HepG2 (cell line): ENCODE measurements around the gene MTHFSD. TPM values are rescaled to one million over a fixed set of nuclear protein-coding genes. Genes with fewer than 3 reads are reported as not detected.

Source experiments
- BHLHE40 ChIP-seq: IDR thresholded peaks from 2 replicates; pipeline ENCODE4 v1.6.1; 2011; ENCODE audit warnings: low read length, improper control_type of control experiment
- CBX5 ChIP-seq: sonication (generic); formaldehyde crosslinking; IDR thresholded peaks from 2 replicates; pipeline ENCODE4 v1.4.0; 2020; ENCODE audit warnings: missing genetic modification reagents, borderline replicate concordance
- HES4 ChIP-seq: sonication (generic); formaldehyde crosslinking; IDR thresholded peaks from 2 replicates; pipeline ENCODE4 v1.9.0; 2021; ENCODE audit warnings: mild to moderate bottlenecking, missing genetic modification reagents, borderline replicate concordance
- HOXA5 ChIP-seq: sonication (generic); formaldehyde crosslinking; IDR thresholded peaks from 2 replicates; pipeline ENCODE4 v1.4.0; 2020; ENCODE audit warnings: missing genetic modification reagents
- IRF2 ChIP-seq: IDR thresholded peaks from 2 replicates; pipeline ENCODE4 v1.6.1; 2018; ENCODE audit warnings: missing genetic modification reagents, missing compliant biosample characterization
- KDM4B ChIP-seq: sonication (generic); formaldehyde crosslinking; IDR thresholded peaks from 2 replicates; pipeline ENCODE4 v1.4.0; 2020; ENCODE audit warnings: missing genetic modification reagents
- NFKB2 ChIP-seq: sonication (generic); formaldehyde crosslinking; IDR thresholded peaks from 2 replicates; pipeline ENCODE4 v1.4.0; 2020; ENCODE audit warnings: missing genetic modification reagents, borderline replicate concordance
- PTBP1 ChIP-seq: fragments of 200-400 bp; formaldehyde crosslinking; IDR thresholded peaks from 2 replicates; pipeline ENCODE4 v1.6.1; 2018; ENCODE audit warnings: low read length, low read depth; ENCODE audit not compliant: poor library complexity, severe bottlenecking
- TEAD2 ChIP-seq: sonication (generic); formaldehyde crosslinking; IDR thresholded peaks from 2 replicates; pipeline ENCODE4 v1.9.0; 2021; ENCODE audit warnings: missing genetic modification reagents
- ZNF124 ChIP-seq: sonication (generic); formaldehyde crosslinking; IDR thresholded peaks from 2 replicates; pipeline ENCODE4 v1.4.0; 2020; ENCODE audit warnings: missing genetic modification reagents
- ZNF230 ChIP-seq: sonication (generic); formaldehyde crosslinking; IDR thresholded peaks from 2 replicates; pipeline ENCODE4 v1.4.0; 2020; ENCODE audit warnings: mild to moderate bottlenecking, missing genetic modification reagents
- ZNF24 ChIP-seq: fragments of 450-650 bp; IDR thresholded peaks from 2 replicates; pipeline ENCODE4 v1.6.1; 2017; ENCODE audit warnings: antibody characterized with exemption, mild to moderate bottlenecking
- ZNF331 ChIP-seq: sonication (generic); formaldehyde crosslinking; IDR thresholded peaks from 2 replicates; pipeline ENCODE4 v1.4.0; 2020; ENCODE audit warnings: missing genetic modification reagents
- ZNF788 ChIP-seq: sonication (generic); formaldehyde crosslinking; IDR thresholded peaks from 2 replicates; pipeline ENCODE4 v1.5.0; 2020; ENCODE audit warnings: mild to moderate bottlenecking, missing genetic modification reagents, borderline replicate concordance
- ZNF883 ChIP-seq: sonication (generic); formaldehyde crosslinking; IDR thresholded peaks from 2 replicates; pipeline ENCODE4 v1.5.1; 2020; ENCODE audit warnings: mild to moderate bottlenecking, missing genetic modification reagents; ENCODE audit errors: not compliant biosample characterization
- polyA plus RNA-seq, 8 experiments: library from polyadenylated mRNA; depleted of rRNA in 3 of 8; stranded (reverse) in 7 of 8; unstranded in 1 of 8; fragments of >200 nt; fragmentation: Illumina TruSeq in 4 of 8; extraction: Trizol in 4 of 8; gene quantifications; 2 replicates each; pipeline versions ENCODE4 v1.2.1 to v1.2.3, GENCODE V29; 2011 to 2016; ENCODE audit warnings: low read depth in 4 of 8, missing spikeins in 1 of 8, mixed read lengths in 1 of 8; ENCODE audit not compliant: insufficient read depth in 1 of 8
- total RNA-seq, 5 experiments: library from RNA; depleted of rRNA; stranded (reverse); fragments of >200 nt; fragmentation: Illumina TruSeq; extraction: Trizol; gene quantifications; 2 replicates each; pipeline ENCODE4 v1.2.3, GENCODE V29; 2016; ENCODE audit warnings: low read depth in 1 of 5
- TF ChIP-seq, protein P1 (sequence below): sonication (generic); formaldehyde crosslinking; IDR thresholded peaks from 2 replicates; pipeline ENCODE4 v1.4.0; 2020; ENCODE audit warnings: missing genetic modification reagents
- TF ChIP-seq, protein P2 (sequence below): sonication (generic); formaldehyde crosslinking; IDR thresholded peaks from 2 replicates; pipeline ENCODE4 v1.4.0; 2020; ENCODE audit warnings: missing genetic modification reagents
- TF ChIP-seq, protein P3 (sequence below): sonication (generic); formaldehyde crosslinking; IDR thresholded peaks from 2 replicates; pipeline ENCODE4 v1.5.0; 2020; ENCODE audit warnings: missing genetic modification reagents
- TF ChIP-seq, protein P4 (sequence below): sonication (generic); formaldehyde crosslinking; IDR thresholded peaks from 2 replicates; pipeline ENCODE4 v1.5.1; 2020; ENCODE audit warnings: mild to moderate bottlenecking, missing genetic modification reagents, moderate library complexity

The MTHFSD gene
- total and polyA plus RNA-seq, 2 of the 13 experiments (the other 11 are each of a cell fraction or from before 2014, with no cell fraction given): 14.2 to 16.3 TPM

DNA sequence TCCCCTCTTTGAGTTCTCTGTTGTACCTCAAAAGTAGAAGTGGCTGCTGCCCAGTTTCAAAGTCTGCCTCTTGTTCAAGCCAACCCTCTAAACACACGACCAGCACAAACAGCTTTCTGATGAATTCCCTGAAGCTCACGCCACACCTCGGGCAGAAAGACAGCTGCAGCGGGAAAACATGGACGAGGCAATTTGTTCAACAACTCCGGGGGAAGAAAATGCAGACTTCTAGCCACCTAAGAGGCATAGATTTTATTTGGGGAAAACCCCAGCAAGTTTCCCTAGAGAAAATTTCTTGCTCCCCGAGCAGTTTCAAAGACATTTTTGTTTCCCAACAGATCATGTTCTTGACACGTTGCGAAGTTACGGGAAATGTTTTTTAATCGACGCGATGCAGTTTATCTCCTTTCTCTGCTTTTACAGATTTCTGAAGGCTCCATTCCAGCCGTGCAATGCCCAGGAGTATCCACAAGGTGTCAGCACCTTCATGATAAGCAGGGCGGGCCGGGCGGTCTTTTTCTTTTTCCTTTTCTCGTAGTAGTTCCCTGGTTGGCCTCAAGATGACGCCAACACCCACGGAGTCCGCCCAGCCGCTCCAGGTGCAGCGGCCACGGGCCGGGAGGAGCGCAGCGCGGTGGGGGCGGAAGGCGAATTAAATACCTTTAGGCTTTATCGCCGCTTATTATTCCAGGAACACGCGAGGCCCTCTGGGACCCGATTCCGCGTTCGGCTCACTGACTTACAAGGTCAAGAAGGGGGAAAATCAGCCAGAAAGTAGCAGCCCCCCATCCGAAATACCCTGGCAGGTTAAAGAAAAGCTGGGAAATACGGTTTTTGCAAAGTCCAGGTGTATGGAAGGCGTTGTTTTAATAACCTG, 8.7 kb upstream of the MTHFSD start (continued):
- TF ChIP-seq ZNF230 (0 out of 2 replicates have a peak, but pooled peaks have one; percentile 42), KDM4B (no peak), ZNF883 (CRISPR knock-in tag) (peak; percentile 66), HOXA5 (CRISPR knock-in tag) (0 out of 2 replicates have a peak, but pooled peaks have one; percentile 38), TEAD2 (no peak), CBX5 (CRISPR knock-in tag) (peak; percentile 75), BHLHE40 (peak; percentile 54; the same call in 1 of the 2 replicates), ZNF24 (0 out of 2 replicates have a peak, but pooled peaks have one; percentile 34), HES4 (CRISPR knock-in tag) (no peak), ZNF124 (CRISPR knock-in tag) (peak; percentile 83; the same call in 1 of the 2 replicates), ZNF331 (peak; percentile 35; the same call in 1 of the 2 replicates), PTBP1 (peak; percentile 71), ZNF788 (peak; percentile 35; the same call in 1 of the 2 replicates), NFKB2 (CRISPR knock-in tag) (peak; percentile 35; the same call in 1 of the 2 replicates), IRF2 (CRISPR knock-in tag) (0 out of 2 replicates have a peak, but pooled peaks have one; percentile 51)
- TF ChIP-seq, protein P1, sequence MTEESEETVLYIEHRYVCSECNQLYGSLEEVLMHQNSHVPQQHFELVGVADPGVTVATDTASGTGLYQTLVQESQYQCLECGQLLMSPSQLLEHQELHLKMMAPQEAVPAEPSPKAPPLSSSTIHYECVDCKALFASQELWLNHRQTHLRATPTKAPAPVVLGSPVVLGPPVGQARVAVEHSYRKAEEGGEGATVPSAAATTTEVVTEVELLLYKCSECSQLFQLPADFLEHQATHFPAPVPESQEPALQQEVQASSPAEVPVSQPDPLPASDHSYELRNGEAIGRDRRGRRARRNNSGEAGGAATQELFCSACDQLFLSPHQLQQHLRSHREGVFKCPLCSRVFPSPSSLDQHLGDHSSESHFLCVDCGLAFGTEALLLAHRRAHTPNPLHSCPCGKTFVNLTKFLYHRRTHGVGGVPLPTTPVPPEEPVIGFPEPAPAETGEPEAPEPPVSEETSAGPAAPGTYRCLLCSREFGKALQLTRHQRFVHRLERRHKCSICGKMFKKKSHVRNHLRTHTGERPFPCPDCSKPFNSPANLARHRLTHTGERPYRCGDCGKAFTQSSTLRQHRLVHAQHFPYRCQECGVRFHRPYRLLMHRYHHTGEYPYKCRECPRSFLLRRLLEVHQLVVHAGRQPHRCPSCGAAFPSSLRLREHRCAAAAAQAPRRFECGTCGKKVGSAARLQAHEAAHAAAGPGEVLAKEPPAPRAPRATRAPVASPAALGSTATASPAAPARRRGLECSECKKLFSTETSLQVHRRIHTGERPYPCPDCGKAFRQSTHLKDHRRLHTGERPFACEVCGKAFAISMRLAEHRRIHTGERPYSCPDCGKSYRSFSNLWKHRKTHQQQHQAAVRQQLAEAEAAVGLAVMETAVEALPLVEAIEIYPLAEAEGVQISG (CRISPR knock-in tag): peak; percentile 25; the same call in 1 of the 2 replicates
- TF ChIP-seq, protein P2, sequence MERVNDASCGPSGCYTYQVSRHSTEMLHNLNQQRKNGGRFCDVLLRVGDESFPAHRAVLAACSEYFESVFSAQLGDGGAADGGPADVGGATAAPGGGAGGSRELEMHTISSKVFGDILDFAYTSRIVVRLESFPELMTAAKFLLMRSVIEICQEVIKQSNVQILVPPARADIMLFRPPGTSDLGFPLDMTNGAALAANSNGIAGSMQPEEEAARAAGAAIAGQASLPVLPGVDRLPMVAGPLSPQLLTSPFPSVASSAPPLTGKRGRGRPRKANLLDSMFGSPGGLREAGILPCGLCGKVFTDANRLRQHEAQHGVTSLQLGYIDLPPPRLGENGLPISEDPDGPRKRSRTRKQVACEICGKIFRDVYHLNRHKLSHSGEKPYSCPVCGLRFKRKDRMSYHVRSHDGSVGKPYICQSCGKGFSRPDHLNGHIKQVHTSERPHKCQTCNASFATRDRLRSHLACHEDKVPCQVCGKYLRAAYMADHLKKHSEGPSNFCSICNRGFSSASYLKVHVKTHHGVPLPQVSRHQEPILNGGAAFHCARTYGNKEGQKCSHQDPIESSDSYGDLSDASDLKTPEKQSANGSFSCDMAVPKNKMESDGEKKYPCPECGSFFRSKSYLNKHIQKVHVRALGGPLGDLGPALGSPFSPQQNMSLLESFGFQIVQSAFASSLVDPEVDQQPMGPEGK (CRISPR knock-in tag): peak; percentile 48
- TF ChIP-seq, protein P3, sequence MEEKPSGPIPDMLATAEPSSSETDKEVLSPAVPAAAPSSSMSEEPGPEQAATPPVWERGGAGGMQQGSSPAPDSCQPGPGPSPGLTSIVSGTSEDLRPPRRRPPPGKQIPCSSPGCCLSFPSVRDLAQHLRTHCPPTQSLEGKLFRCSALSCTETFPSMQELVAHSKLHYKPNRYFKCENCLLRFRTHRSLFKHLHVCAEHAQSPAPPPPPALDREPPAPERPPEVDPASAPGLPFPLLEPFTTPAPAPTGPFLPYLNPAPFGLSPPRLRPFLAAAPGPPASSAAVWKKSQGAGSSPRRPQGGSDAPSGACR: no peak
- TF ChIP-seq, protein P4, sequence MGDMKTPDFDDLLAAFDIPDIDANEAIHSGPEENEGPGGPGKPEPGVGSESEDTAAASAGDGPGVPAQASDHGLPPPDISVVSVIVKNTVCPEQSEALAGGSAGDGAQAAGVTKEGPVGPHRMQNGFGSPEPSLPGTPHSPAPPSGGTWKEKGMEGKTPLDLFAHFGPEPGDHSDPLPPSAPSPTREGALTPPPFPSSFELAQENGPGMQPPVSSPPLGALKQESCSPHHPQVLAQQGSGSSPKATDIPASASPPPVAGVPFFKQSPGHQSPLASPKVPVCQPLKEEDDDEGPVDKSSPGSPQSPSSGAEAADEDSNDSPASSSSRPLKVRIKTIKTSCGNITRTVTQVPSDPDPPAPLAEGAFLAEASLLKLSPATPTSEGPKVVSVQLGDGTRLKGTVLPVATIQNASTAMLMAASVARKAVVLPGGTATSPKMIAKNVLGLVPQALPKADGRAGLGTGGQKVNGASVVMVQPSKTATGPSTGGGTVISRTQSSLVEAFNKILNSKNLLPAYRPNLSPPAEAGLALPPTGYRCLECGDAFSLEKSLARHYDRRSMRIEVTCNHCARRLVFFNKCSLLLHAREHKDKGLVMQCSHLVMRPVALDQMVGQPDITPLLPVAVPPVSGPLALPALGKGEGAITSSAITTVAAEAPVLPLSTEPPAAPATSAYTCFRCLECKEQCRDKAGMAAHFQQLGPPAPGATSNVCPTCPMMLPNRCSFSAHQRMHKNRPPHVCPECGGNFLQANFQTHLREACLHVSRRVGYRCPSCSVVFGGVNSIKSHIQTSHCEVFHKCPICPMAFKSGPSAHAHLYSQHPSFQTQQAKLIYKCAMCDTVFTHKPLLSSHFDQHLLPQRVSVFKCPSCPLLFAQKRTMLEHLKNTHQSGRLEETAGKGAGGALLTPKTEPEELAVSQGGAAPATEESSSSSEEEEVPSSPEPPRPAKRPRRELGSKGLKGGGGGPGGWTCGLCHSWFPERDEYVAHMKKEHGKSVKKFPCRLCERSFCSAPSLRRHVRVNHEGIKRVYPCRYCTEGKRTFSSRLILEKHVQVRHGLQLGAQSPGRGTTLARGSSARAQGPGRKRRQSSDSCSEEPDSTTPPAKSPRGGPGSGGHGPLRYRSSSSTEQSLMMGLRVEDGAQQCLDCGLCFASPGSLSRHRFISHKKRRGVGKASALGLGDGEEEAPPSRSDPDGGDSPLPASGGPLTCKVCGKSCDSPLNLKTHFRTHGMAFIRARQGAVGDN (CRISPR knock-in tag): peak; percentile 47
